ENCODE measurements around the gene INO80C.

The INO80C gene

GRCh38 chr18:35435401-35435800, 62.4 kb downstream of the INO80C start:
- no peak for DNase-seq (ENCODE audit: extremely low read depth in 1 of 2, low read depth in 1 of 2)

- DNase-seq (ENCODE audit: extremely low read depth in 1 of 2, low read depth in 1 of 2): no peak
Observed at GRCh38 chr18:35432565-35433001, 65.2 kb downstream of the INO80C start.

GRCh38 chr18:35431374-35431741, 66.4 kb downstream of the INO80C start:
- no peak for DNase-seq (ENCODE audit: extremely low read depth in 1 of 2, low read depth in 1 of 2)

- DNase-seq (ENCODE audit: extremely low read depth in 1 of 2, low read depth in 1 of 2): no peak
Observed at GRCh38 chr18:35430721-35431373, 66.9 kb downstream of the INO80C start.

- DNase-seq (ENCODE audit: extremely low read depth in 1 of 2, low read depth in 1 of 2): no peak
Observed at GRCh38 chr18:35426786-35427185, 71.0 kb downstream of the INO80C start.

- DNase-seq (ENCODE audit: extremely low read depth in 1 of 2, low read depth in 1 of 2): no peak
Observed at GRCh38 chr18:35424356-35424755, 73.4 kb downstream of the INO80C start.

- no peak for DNase-seq (ENCODE audit: extremely low read depth in 1 of 2, low read depth in 1 of 2)
Observed at GRCh38 chr18:35422237-35422636, 75.5 kb downstream of the INO80C start.

GRCh38 chr18:35418610-35419009, 79.2 kb downstream of the INO80C start:
- no peak for DNase-seq (ENCODE audit: extremely low read depth in 1 of 2, low read depth in 1 of 2)

All from stimulated activated CD8-positive, alpha-beta memory T cell treated with anti-CD3 and anti-CD28 coated beads, Interleukin-7, amount 100 ng/mL, for 48 hours (primary cell).